T-helper 2 cell treated with Interferon-gamma antibody and Interleukin-4, amounts not matched to agents 100 ng/mL and 5 ng/mL, for 36 hours (primary cell): Measurements from ENCODE around the gene DACH2. TPM values are rescaled to one million over a fixed set of nuclear protein-coding genes. Genes with fewer than 3 reads are reported as not detected.

Experiments
- intact Hi-C: fragments of 100-400 bp; cut with micrococcal nuclease; formaldehyde crosslinking; loops from one replicate; pipeline ENCODE4 v1.15.1; 2023
- total RNA-seq: library from RNA; stranded (reverse); gene quantifications from 2 replicates; pipeline ENCODE4 v1.2.3, GENCODE V29; 2022

The DACH2 gene
- total RNA-seq, 1 donor from 2014 or later = not detected

GRCh38 chrX:86295293-86295692, 147.0 kb downstream of the DACH2 start:
- intact Hi-C loops = no loop called here

- intact Hi-C loops = no loop called here
Observed at GRCh38 chrX:86322913-86323312, 174.7 kb downstream of the DACH2 start.

GRCh38 chrX:86329174-86329573, 180.9 kb downstream of the DACH2 start:
- intact Hi-C loops = no loop called here

- intact Hi-C loops = no loop called here
Observed at GRCh38 chrX:86348669-86349068, 200.4 kb downstream of the DACH2 start.

- intact Hi-C loops = no loop called here
Observed at GRCh38 chrX:86349115-86349514, 200.9 kb downstream of the DACH2 start.

- intact Hi-C loops = no loop called here
Observed at GRCh38 chrX:86369847-86370630, 221.8 kb downstream of the DACH2 start.

- intact Hi-C loops = no loop called here
Observed at GRCh38 chrX:86370927-86371326, 222.7 kb downstream of the DACH2 start.

GRCh38 chrX:86379209-86379608, 231.0 kb downstream of the DACH2 start:
- intact Hi-C loops = no loop called here

- intact Hi-C loops = no loop called here
Observed at GRCh38 chrX:86383681-86384540, 235.7 kb downstream of the DACH2 start.

- intact Hi-C loops = no loop called here
Observed at GRCh38 chrX:86407371-86407770, 259.1 kb downstream of the DACH2 start.

- intact Hi-C loops = no loop called here
Observed at GRCh38 chrX:86421771-86422170, 273.5 kb downstream of the DACH2 start.

GRCh38 chrX:86436116-86436515, 287.9 kb downstream of the DACH2 start:
- intact Hi-C loops = no loop called here

- intact Hi-C loops = no loop called here
Observed at GRCh38 chrX:86455495-86455894, 307.2 kb downstream of the DACH2 start.

- intact Hi-C loops = no loop called here
Observed at GRCh38 chrX:86460760-86461159, 312.5 kb downstream of the DACH2 start.

GRCh38 chrX:86504297-86504696, 356.0 kb downstream of the DACH2 start:
- intact Hi-C loops = no loop called here

GRCh38 chrX:86507331-86507730, 359.1 kb downstream of the DACH2 start:
- intact Hi-C loops = no loop called here

- intact Hi-C loops = no loop called here
Observed at GRCh38 chrX:86579777-86580176, 431.5 kb downstream of the DACH2 start.

GRCh38 chrX:86604607-86605006, 456.4 kb downstream of the DACH2 start:
- intact Hi-C loops = no loop called here

GRCh38 chrX:86696951-86697350, 548.7 kb downstream of the DACH2 start:
- intact Hi-C loops = no loop called here

GRCh38 chrX:86711531-86712180, 563.4 kb downstream of the DACH2 start:
- intact Hi-C loops = no loop called here

GRCh38 chrX:86714441-86714840, 566.2 kb downstream of the DACH2 start:
- intact Hi-C loops = no loop called here

GRCh38 chrX:86724277-86724676, 576.0 kb downstream of the DACH2 start:
- intact Hi-C loops = no loop called here
